Ishikawa (cell line): ENCODE results near the gene NOL4L.

Experiments
- CEBPB ChIP-seq: IDR thresholded peaks from 2 replicates; pipeline ENCODE4 v1.6.1; 2012
- CREB1 ChIP-seq: IDR thresholded peaks from 2 replicates; pipeline ENCODE4 v1.6.1; 2012; ENCODE audit warnings: low read depth
- EGR1 ChIP-seq: IDR thresholded peaks from 2 replicates; pipeline ENCODE4 v1.6.1; 2012
- EP300 ChIP-seq: IDR thresholded peaks from 2 replicates; pipeline ENCODE4 v1.6.1; 2012; ENCODE audit warnings: borderline replicate concordance
- FOXM1 ChIP-seq: IDR thresholded peaks from 2 replicates; pipeline ENCODE4 v1.6.1; 2012; ENCODE audit warnings: low read depth, borderline replicate concordance
- MAX ChIP-seq: IDR thresholded peaks from 2 replicates; pipeline ENCODE4 v1.6.1; 2012
- NFIC ChIP-seq: IDR thresholded peaks from 2 replicates; pipeline ENCODE4 v1.6.1; 2012
- RAD21 ChIP-seq: IDR thresholded peaks from 2 replicates; pipeline ENCODE4 v1.6.1; 2012; ENCODE audit warnings: low read depth
- REST ChIP-seq: IDR thresholded peaks from 2 replicates; pipeline ENCODE4 v1.6.1; 2012; ENCODE audit warnings: low read depth, mild to moderate bottlenecking
- TAF1 ChIP-seq: IDR thresholded peaks from 2 replicates; pipeline ENCODE4 v1.6.1; 2012; ENCODE audit warnings: low read depth, mild to moderate bottlenecking
- TCF12 ChIP-seq: IDR thresholded peaks from 2 replicates; pipeline ENCODE4 v1.6.1; 2012; ENCODE audit warnings: low read depth
- TEAD4 ChIP-seq: IDR thresholded peaks from 2 replicates; pipeline ENCODE4 v1.6.1; 2012
- USF1 ChIP-seq: IDR thresholded peaks from 2 replicates; pipeline ENCODE4 v1.6.1; 2012
- YY1 ChIP-seq: IDR thresholded peaks from 2 replicates; pipeline ENCODE4 v1.6.1; 2012; ENCODE audit warnings: low read depth
- ZBTB7A ChIP-seq: IDR thresholded peaks from 2 replicates; pipeline ENCODE4 v1.6.1; 2012; ENCODE audit warnings: low read depth

Gene NOL4L

GRCh38 chr20:32526541-32526940 is 58.6 kb downstream of the NOL4L start:
- TF ChIP-seq YY1 (no peak), ZBTB7A (no peak)

GRCh38 chr20:32526125-32526524 is 59.0 kb downstream of the NOL4L start:
- TF ChIP-seq CREB1: no peak
- no peak for TF ChIP-seq MAX
- TF ChIP-seq TCF12: no peak
- TF ChIP-seq REST: no peak
- no peak for TF ChIP-seq ZBTB7A
- TF ChIP-seq NFIC: no peak
- no peak for TF ChIP-seq CEBPB
- TF ChIP-seq EGR1: no peak
- no peak for TF ChIP-seq TAF1
- TF ChIP-seq RAD21: no peak
- TF ChIP-seq USF1: no peak

- TF ChIP-seq NFIC (peak; percentile 77), TEAD4 (no peak), MAX (peak; percentile 92)
Measured at GRCh38 chr20:32524829-32525501, 60.2 kb downstream of the NOL4L start.

GRCh38 chr20:32523613-32524213 is 61.4 kb downstream of the NOL4L start:
- TF ChIP-seq YY1 (no peak), REST (no peak)

- TF ChIP-seq REST: no peak
- TF ChIP-seq CEBPB: no peak
- no peak for TF ChIP-seq FOXM1
- TF ChIP-seq TAF1: no peak
- no peak for TF ChIP-seq RAD21
- no peak for TF ChIP-seq NFIC
- no peak for TF ChIP-seq EP300
- TF ChIP-seq MAX: no peak
- no peak for TF ChIP-seq USF1
- TF ChIP-seq CREB1: no peak
- TF ChIP-seq TEAD4: no peak
- TF ChIP-seq YY1: no peak
Measured at GRCh38 chr20:32522776-32523612, 62.1 kb downstream of the NOL4L start.
